GM12875 (cell line): Measurements from ENCODE around the gene BZW1.

ENCODE experiments used
- H3K4me3 ChIP-seq: one replicate; pipeline ENCODE4 v1.5.1; 2011; ENCODE audit warnings: low read depth, low read length, control low read depth
- CTCF ChIP-seq: IDR thresholded peaks from 2 replicates; pipeline ENCODE4 v1.5.1; 2011; ENCODE audit warnings: low read depth, mild to moderate bottlenecking, control low read depth, inconsistent platforms, low read length, moderate library complexity, borderline replicate concordance; ENCODE audit not compliant: insufficient read depth

BZW1 gene

DNA sequence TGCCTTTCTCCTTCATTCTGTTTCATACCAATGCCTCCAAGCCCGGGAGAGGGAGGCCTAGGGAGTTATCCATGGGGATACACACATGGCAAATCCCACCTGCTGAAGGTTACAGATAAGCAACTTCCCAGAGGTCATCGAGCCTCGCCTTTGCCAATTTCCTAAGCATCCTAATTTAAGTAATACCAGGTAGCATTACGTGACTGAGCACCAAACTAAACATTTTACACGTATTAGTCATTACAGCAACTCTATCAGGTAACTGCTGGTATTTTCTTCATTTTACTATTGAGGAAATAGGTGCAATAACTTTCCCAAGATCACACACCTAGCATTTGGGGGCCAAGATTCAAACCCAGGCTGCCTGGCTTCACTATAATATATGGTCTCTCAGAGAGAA, 30.1 kb upstream of the BZW1 start:
- TF ChIP-seq CTCF = no peak

GRCh38 chr2:200782251-200782650, 29.5 kb upstream of the BZW1 start:
- H3K4me3 ChIP-seq = no peak overlapping the region
- TF ChIP-seq CTCF = no peak

More for the DNA sequence above, 30.1 kb upstream of the BZW1 start:
- H3K4me3 ChIP-seq = no peak overlapping the region

- TF ChIP-seq CTCF = no peak
- H3K4me3 ChIP-seq = no peak overlapping the region
Observed at GRCh38 chr2:200784215-200784614, 27.5 kb upstream of the BZW1 start.

- TF ChIP-seq CTCF = no peak
Observed at GRCh38 chr2:200786423-200786822, 25.3 kb upstream of the BZW1 start.

GRCh38 chr2:200786826-200787225, 24.9 kb upstream of the BZW1 start:
- no peak for TF ChIP-seq CTCF
- no peak overlapping the region for H3K4me3 ChIP-seq

More at GRCh38 chr2:200786423-200786822, 25.3 kb upstream of the BZW1 start:
- no peak overlapping the region for H3K4me3 ChIP-seq

GRCh38 chr2:200787351-200788120, 24.2 kb upstream of the BZW1 start:
- no peak overlapping the region for H3K4me3 ChIP-seq
- no peak for TF ChIP-seq CTCF

GRCh38 chr2:200788121-200788718, 23.5 kb upstream of the BZW1 start:
- no peak for TF ChIP-seq CTCF
- H3K4me3 ChIP-seq = no peak overlapping the region
